ENCODE data around the gene PKM. TPM values are rescaled to one million over a fixed set of nuclear protein-coding genes. Genes with fewer than 3 reads are reported as not detected.

Gene PKM
- total RNA-seq, 3 donors from 2014 or later, result 328 to 450 (median 372) TPM

DNA sequence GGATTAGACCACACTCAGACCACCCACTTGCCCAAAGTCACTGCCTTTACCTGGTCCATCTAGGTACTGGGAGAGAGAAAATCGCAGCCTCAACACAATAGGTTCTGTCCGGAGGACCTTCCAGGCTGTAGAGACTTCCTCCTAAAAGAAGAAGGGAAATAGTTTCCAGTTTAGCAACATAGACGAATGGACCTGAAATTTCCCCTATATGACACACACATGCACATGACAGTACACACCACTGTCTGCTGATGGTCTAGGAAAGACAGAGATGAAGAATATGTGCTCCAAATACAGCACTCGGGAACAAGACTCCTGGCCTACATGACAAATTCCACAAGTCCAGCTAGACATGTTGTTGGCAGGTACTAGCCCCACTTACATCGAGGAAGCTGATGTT, 34.0 kb upstream of the PKM start:
- DNase-seq, result no peak
- Histone ChIP-seq H3K4me1 (ENCODE audit: low read depth) (no peaks in the 10 kb centered on the region), H3K36me3 (ENCODE audit: low read depth) (peaks cover 9% of the 10 kb centered on the region), H3K9me3 (no peaks in the 10 kb centered on the region), H3K4me3 (no peak overlapping the region)
- intact Hi-C loops (cut with DNase I, micrococcal nuclease), result no loop called here
- TF ChIP-seq, protein P1, sequence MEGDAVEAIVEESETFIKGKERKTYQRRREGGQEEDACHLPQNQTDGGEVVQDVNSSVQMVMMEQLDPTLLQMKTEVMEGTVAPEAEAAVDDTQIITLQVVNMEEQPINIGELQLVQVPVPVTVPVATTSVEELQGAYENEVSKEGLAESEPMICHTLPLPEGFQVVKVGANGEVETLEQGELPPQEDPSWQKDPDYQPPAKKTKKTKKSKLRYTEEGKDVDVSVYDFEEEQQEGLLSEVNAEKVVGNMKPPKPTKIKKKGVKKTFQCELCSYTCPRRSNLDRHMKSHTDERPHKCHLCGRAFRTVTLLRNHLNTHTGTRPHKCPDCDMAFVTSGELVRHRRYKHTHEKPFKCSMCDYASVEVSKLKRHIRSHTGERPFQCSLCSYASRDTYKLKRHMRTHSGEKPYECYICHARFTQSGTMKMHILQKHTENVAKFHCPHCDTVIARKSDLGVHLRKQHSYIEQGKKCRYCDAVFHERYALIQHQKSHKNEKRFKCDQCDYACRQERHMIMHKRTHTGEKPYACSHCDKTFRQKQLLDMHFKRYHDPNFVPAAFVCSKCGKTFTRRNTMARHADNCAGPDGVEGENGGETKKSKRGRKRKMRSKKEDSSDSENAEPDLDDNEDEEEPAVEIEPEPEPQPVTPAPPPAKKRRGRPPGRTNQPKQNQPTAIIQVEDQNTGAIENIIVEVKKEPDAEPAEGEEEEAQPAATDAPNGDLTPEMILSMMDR (IDR thresholded peaks at IDR 0.05), result no peak
- ATAC-seq, result no peak

DNA sequence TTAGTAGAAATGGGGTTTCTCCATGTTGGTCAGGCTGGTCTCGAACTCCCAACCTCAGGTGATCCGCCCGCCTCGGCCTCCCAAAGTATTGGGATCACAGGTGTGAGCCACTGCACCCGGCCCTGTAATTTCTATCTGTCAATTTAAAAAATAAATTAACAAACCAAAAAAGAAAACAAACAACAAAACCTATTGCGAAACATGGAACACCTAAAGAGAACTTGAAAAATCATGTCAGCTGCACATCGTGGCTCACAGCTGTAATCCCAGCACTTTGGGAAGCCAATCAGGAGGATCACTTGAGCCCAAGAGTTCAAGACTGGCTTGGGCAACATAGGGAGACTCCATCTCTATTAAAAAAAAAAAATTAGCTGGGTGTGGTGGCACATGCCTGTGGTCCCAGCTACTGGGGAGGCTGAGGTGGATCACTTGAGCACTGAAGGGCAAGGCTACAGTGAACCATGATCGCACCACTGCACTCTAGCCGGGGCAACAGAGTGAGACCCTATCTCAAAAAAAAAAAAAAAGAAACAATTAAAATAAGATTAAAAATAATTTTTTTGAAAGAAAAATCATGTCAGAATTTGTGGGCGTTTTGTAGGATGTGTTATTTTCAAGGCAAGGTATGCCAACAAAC, 21.8 kb upstream of the PKM start:
- no peak for DNase-seq
- intact Hi-C loops (cut with DNase I, micrococcal nuclease), result no loop called here
- H3K36me3 ChIP-seq (ENCODE audit: low read depth), result no peaks in the 10 kb centered on the region
- TF ChIP-seq, protein P1 (IDR thresholded peaks at IDR 0.05), result no peak
- H3K4me1 ChIP-seq (ENCODE audit: low read depth), result no peaks in the 10 kb centered on the region
- no peak overlapping the region for H3K4me3 ChIP-seq
- no peak for ATAC-seq
- H3K9me3 ChIP-seq, result no peaks in the 10 kb centered on the region

DNA sequence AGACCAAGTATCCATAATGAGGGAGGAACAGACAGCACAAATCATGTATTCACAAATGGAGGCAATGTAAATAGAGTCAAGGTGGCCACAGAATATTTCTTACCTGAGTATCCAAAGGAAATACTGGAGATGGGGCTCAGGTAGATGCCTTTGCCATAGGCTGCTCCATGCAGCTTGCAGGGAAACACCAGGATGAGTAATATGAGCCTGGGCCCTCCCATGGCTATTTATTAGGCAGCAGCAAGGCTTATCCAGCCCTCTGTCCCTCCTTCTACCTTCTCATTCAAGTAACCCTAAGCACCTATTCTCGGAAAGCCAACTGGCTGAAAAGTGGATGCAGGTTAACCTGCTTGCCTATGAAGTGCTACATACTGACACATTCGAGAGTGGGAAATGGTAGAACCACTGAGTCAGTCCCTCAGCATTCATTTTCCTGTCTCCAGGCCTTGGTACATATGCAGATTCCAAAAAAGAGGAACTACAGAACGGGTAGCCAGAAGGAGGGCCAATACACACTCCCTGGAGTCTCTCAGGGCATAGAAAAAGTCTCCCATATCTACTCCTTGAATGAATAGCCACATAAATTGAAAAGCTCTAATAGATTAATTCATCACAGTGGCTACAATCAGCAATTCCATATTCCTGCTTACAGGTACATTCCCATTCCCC, 18.3 kb upstream of the PKM start:
- Histone ChIP-seq H3K36me3 (ENCODE audit: low read depth) (no peaks in the 10 kb centered on the region), H3K4me1 (ENCODE audit: low read depth) (no peaks in the 10 kb centered on the region), H3K4me3 (no peak overlapping the region), H3K9me3 (no peaks in the 10 kb centered on the region)
- DNase-seq (no peak), ATAC-seq (no peak)
- intact Hi-C loops (cut with DNase I, micrococcal nuclease), result no loop called here
- TF ChIP-seq, protein P1 (IDR thresholded peaks at IDR 0.05), result no peak

DNA sequence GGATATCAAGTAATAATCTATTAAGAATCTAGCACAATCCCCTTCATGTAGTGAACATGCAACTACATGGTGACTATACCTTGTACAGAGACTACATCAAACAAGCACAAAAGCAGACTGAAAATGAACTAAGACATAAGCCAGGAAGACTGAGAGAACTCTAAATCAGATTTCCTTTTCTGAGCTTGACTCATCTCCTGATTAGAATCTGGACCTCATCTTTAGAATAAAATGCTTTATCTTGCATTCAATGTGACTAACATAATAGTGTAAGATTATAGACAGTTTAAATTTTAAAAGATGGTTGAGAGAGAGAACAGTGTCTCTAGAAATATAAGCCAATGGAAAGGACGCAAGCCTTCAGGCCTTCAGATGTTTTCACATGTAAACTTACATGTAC, 17.5 kb upstream of the PKM start:
- TF ChIP-seq, protein P1 (IDR thresholded peaks at IDR 0.05), result no peak
- H3K4me3 ChIP-seq, result no peak overlapping the region
- DNase-seq, result no peak
- H3K36me3 ChIP-seq (ENCODE audit: low read depth), result no peaks in the 10 kb centered on the region
- intact Hi-C loops (cut with DNase I, micrococcal nuclease), result no loop called here
- no peak for ATAC-seq
- H3K4me1 ChIP-seq (ENCODE audit: low read depth), result no peaks in the 10 kb centered on the region
- H3K9me3 ChIP-seq, result no peaks in the 10 kb centered on the region

DNA sequence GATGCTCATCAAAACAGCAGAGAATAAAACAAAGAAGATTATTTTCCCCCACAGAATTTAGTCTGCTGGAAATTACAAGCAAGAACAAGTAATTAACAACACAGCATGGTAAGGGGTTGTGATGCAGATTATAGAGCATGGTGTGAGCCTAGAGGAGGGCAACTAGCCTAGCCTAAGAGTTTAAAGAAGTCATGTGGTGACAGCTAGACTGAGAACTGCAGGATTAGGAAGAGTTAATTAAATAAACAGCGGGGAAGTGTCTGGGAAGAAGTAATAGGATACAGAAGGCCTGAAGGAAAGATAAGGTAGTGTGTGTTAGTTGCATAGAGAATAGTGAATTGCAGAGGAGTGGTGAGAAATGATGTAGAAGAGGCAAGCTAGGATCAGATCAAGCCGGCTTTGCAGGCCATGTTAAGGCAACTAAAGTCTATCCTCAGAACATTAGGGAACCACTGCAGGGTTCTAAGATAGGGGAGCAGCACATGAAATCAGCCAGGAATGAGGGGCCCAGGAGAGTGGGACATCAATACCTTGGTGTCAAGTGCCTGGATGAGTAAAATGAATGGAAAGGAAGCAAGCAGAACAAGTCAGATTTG, 11.9 kb upstream of the PKM start:
- DNase-seq, result no peak
- H3K36me3 ChIP-seq (ENCODE audit: low read depth), result no peaks in the 10 kb centered on the region
- intact Hi-C loops (cut with DNase I, micrococcal nuclease), result no loop called here
- no peaks in the 10 kb centered on the region for H3K9me3 ChIP-seq
- TF ChIP-seq, protein P1 (IDR thresholded peaks at IDR 0.05), result no peak
- no peak overlapping the region for H3K4me3 ChIP-seq
- no peaks in the 10 kb centered on the region for H3K4me1 ChIP-seq (ENCODE audit: low read depth)
- ATAC-seq, result no peak

Measured in mucosa of descending colon (tissue), 3 donors.